K562 (cell line): ENCODE measurements around the gene ZNF594.

Source experiments
- BRF2 ChIP-seq: IDR thresholded peaks from 3 replicates; pipeline ENCODE4 v1.6.1; 2011; ENCODE audit warnings: borderline replicate concordance, mild to moderate bottlenecking; ENCODE audit not compliant: insufficient read length, insufficient read depth
- CREM ChIP-seq: IDR thresholded peaks from 2 replicates; pipeline ENCODE4 v1.6.1; 2014; ENCODE audit warnings: antibody characterized with exemption, low read depth
- CTCF ChIP-seq, 3 experiments: IDR thresholded peaks in 2 of 3; conservative IDR thresholded peaks in 1 of 3; 2 replicates each; pipeline ENCODE4 v1.5.1; 2011 to 2012; ENCODE audit warnings: low read length in 3 of 3, mild to moderate bottlenecking in 3 of 3, control low read depth in 2 of 3, improper control_type of control experiment in 1 of 3, inconsistent platforms in 1 of 3, low read depth in 1 of 3, mixed read lengths in 1 of 3, moderate library complexity in 1 of 3; ENCODE audit not compliant: insufficient read depth in 2 of 3
- E2F5 ChIP-seq: sonication (generic); formaldehyde crosslinking; IDR thresholded peaks from 2 replicates; pipeline ENCODE4 v1.8.0; 2022; ENCODE audit warnings: mild to moderate bottlenecking, missing genetic modification reagents
- EGR1 ChIP-seq: fragments of 450-650 bp; conservative IDR thresholded peaks from 2 replicates; pipeline ENCODE4 v1.6.1; 2017; ENCODE audit warnings: mild to moderate bottlenecking
- HDGF ChIP-seq: fragments of 450-650 bp; IDR thresholded peaks from 2 replicates; pipeline ENCODE4 v1.6.1; 2016
- HMG20A ChIP-seq: fragments of 450-650 bp; formaldehyde crosslinking; conservative IDR thresholded peaks from 2 replicates; pipeline ENCODE4 v1.4.0; 2020; ENCODE audit warnings: mild to moderate bottlenecking, mixed read lengths
- IRF2 ChIP-seq: sonication (generic); formaldehyde crosslinking; IDR thresholded peaks from 2 replicates; pipeline ENCODE4 v1.8.1; 2022; ENCODE audit warnings: mild to moderate bottlenecking, missing genetic modification reagents
- NCOA1 ChIP-seq: fragments of 450-650 bp; IDR thresholded peaks from 2 replicates; pipeline ENCODE4 v1.6.1; 2016; ENCODE audit warnings: low read depth
- NFYB ChIP-seq: IDR thresholded peaks from 2 replicates; pipeline ENCODE4 v1.6.1; 2011; ENCODE audit warnings: mild to moderate bottlenecking, moderate library complexity; ENCODE audit not compliant: insufficient read length; ENCODE audit errors: extremely low read depth
- ZKSCAN1 ChIP-seq: fragments of 150-350 bp; IDR thresholded peaks from 2 replicates; pipeline ENCODE4 v1.6.1; 2016; ENCODE audit warnings: low read depth, low read length
- ZNF3 ChIP-seq: fragments of 250-450 bp; sonication (Bioruptor Pico); IDR thresholded peaks from 2 replicates; pipeline ENCODE4 v1.5.0; 2021; ENCODE audit warnings: mild to moderate bottlenecking, moderate library complexity

- no peak for TF ChIP-seq IRF2 (CRISPR knock-in tag)
- no peak for TF ChIP-seq EGR1
- TF ChIP-seq NFYB: no peak
- no peak for TF ChIP-seq NCOA1
- no peak for TF ChIP-seq E2F5
- no peak for TF ChIP-seq CREM
- TF ChIP-seq CTCF (IDR thresholded peaks at IDR 0.05 in 2 of 3, conservative IDR thresholded peaks at IDR 0.05 in 1 of 3; ENCODE audit: insufficient read depth in 2 of 3, low read depth in 1 of 3, low read length in 3 of 3): no peak
- no peak for TF ChIP-seq HDGF
- no peak for TF ChIP-seq ZKSCAN1
- TF ChIP-seq HMG20A (CRISPR knock-in tag): no peak
- no peak for TF ChIP-seq BRF2
- no peak for TF ChIP-seq ZNF3 (CRISPR knock-in tag)
Observed at GRCh38 chr17:5219536-5219935, 27.9 kb upstream of the ZNF594 start.
